ENCODE data around the gene F5. TPM values are rescaled to one million over a fixed set of nuclear protein-coding genes. Genes with fewer than 3 reads are reported as not detected.

The F5 gene
- total and polyA plus RNA-seq, 2 donors (not counting 1 experiment from before 2014, with no cell fraction given), result 0.01 to 0.27 TPM

GRCh38 chr1:169576241-169576934 is 9.9 kb downstream of the F5 start:
- H3K27me3 Mint-ChIP-seq, result peaks cover 10% of the 10 kb centered on the region
- POLR2A ChIA-PET, result no interaction called here
- H3K4me3 Mint-ChIP-seq, result no peak overlapping the region
- CTCF ChIA-PET, result interaction anchor here (1.1 kb wide), 1 partner anchor 233 kb away, joined by 4 read pairs; no protein-coding TSS in a partner anchor
- Histone ChIP-seq H3K27ac (ENCODE audit: low read length in 2 of 2) (no peak overlapping the region), H3K4me3 (ENCODE audit: control extremely low read depth in 1 of 5, extremely low read depth in 1 of 5, insufficient read depth in 1 of 5, low read depth in 2 of 5, low read length in 4 of 5) (no peak overlapping the region), H3K79me2 (ENCODE audit: control insufficient read depth, insufficient read depth, low read length) (no peaks in the 10 kb centered on the region), H3K9ac (ENCODE audit: low read length) (no peak overlapping the region), H2AFZ (ENCODE audit: insufficient read depth, low read depth, low read length, poor library complexity, severe bottlenecking) (no peak overlapping the region), H3K4me1 (ENCODE audit: control insufficient read depth in 2 of 2, insufficient read depth in 2 of 2, low read length in 2 of 2) (no peaks in the 10 kb centered on the region), H4K20me1 (ENCODE audit: control insufficient read depth, insufficient read depth, low read length, poor library complexity, severe bottlenecking) (no peaks in the 10 kb centered on the region), H3K36me3 (replicated peaks in 1 of 2; ENCODE audit: control extremely low read depth in 1 of 2, control insufficient read depth in 1 of 2, extremely low read depth in 1 of 2, insufficient read depth in 2 of 2, low read length in 1 of 2) (no peaks in the 10 kb centered on the region), H3K27me3 (replicated peaks in 1 of 4; ENCODE audit: control extremely low read depth in 1 of 4, control insufficient read depth in 3 of 4, insufficient read depth in 4 of 4, low read length in 3 of 4) (peaks cover 0 to 12% (median 4%) of the 10 kb centered on the region in 4 experiments), H3K4me2 (replicated peaks; ENCODE audit: low read depth, low read length, poor library complexity, severe bottlenecking) (no peak overlapping the region), H3K9me3 (ENCODE audit: control extremely low read depth in 1 of 3, control insufficient read depth in 2 of 3, insufficient read depth in 1 of 3, low read length in 2 of 3) (no peaks in the 10 kb centered on the region)
- WGBS (ENCODE audit: insufficient coverage), result 88% methylated on average over 3 of the region's 5 CpGs
- TF ChIP-seq, protein P1, sequence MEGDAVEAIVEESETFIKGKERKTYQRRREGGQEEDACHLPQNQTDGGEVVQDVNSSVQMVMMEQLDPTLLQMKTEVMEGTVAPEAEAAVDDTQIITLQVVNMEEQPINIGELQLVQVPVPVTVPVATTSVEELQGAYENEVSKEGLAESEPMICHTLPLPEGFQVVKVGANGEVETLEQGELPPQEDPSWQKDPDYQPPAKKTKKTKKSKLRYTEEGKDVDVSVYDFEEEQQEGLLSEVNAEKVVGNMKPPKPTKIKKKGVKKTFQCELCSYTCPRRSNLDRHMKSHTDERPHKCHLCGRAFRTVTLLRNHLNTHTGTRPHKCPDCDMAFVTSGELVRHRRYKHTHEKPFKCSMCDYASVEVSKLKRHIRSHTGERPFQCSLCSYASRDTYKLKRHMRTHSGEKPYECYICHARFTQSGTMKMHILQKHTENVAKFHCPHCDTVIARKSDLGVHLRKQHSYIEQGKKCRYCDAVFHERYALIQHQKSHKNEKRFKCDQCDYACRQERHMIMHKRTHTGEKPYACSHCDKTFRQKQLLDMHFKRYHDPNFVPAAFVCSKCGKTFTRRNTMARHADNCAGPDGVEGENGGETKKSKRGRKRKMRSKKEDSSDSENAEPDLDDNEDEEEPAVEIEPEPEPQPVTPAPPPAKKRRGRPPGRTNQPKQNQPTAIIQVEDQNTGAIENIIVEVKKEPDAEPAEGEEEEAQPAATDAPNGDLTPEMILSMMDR (IDR thresholded peaks at IDR 0.05), result no peak
- no peak for TF ChIP-seq EZH2 (IDR thresholded peaks at IDR 0.05; ENCODE audit: borderline replicate concordance, insufficient read depth, low read depth, low read length, poor library complexity, severe bottlenecking)
- no peak for DNase-seq
- no peaks in the 10 kb centered on the region for H3K4me1 Mint-ChIP-seq
- no peaks in the 10 kb centered on the region for H3K9me3 Mint-ChIP-seq (ENCODE audit: insufficient read depth)
- no peak for ATAC-seq (ENCODE audit: low read depth)
- intact Hi-C loops (cut with micrococcal nuclease), result no loop called here
- H3K27ac Mint-ChIP-seq, result no peak overlapping the region

DNA sequence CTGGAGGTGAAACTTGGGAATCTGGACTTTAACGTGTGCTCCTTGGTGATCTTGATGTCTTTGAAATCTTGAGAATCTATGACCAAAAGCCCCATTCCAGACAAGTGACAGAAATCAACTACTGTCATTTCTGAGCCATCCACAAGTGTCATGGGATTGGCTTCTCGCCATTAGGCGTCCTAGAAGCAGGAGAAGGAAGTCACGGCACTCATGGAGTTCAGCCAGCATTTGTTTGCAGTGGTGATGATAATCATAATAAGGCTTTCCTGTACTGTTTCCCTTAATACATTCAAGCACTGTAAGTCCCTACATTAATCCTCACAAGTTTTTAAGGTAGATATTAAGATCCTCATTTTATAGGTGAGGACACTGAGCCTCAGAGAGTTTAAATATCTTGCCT is 11.9 kb downstream of the F5 start:
- Mint-ChIP-seq H3K27me3 (peaks cover 10% of the 10 kb centered on the region), H3K27ac (no peak overlapping the region), H3K4me1 (no peaks in the 10 kb centered on the region), H3K4me3 (no peak overlapping the region), H3K9me3 (ENCODE audit: insufficient read depth) (no peaks in the 10 kb centered on the region)
- Histone ChIP-seq H4K20me1 (ENCODE audit: control insufficient read depth, insufficient read depth, low read length, poor library complexity, severe bottlenecking) (no peaks in the 10 kb centered on the region), H3K36me3 (replicated peaks in 1 of 2; ENCODE audit: control extremely low read depth in 1 of 2, control insufficient read depth in 1 of 2, extremely low read depth in 1 of 2, insufficient read depth in 2 of 2, low read length in 1 of 2) (no peaks in the 10 kb centered on the region), H3K9me3 (ENCODE audit: control extremely low read depth in 1 of 3, control insufficient read depth in 2 of 3, insufficient read depth in 1 of 3, low read length in 2 of 3) (no peaks in the 10 kb centered on the region), H3K27ac (ENCODE audit: low read length in 2 of 2) (no peak overlapping the region), H3K79me2 (ENCODE audit: control insufficient read depth, insufficient read depth, low read length) (no peaks in the 10 kb centered on the region), H3K4me2 (replicated peaks; ENCODE audit: low read depth, low read length, poor library complexity, severe bottlenecking) (no peak overlapping the region), H3K27me3 (replicated peaks in 1 of 4; ENCODE audit: control extremely low read depth in 1 of 4, control insufficient read depth in 3 of 4, insufficient read depth in 4 of 4, low read length in 3 of 4) (peaks cover 0 to 4% (median 4%) of the 10 kb centered on the region in 4 experiments), H2AFZ (ENCODE audit: insufficient read depth, low read depth, low read length, poor library complexity, severe bottlenecking) (no peak overlapping the region), H3K9ac (ENCODE audit: low read length) (no peak overlapping the region), H3K4me3 (ENCODE audit: control extremely low read depth in 1 of 5, extremely low read depth in 1 of 5, insufficient read depth in 1 of 5, low read depth in 2 of 5, low read length in 4 of 5) (no peak overlapping the region), H3K4me1 (ENCODE audit: control insufficient read depth in 2 of 2, insufficient read depth in 2 of 2, low read length in 2 of 2) (no peaks in the 10 kb centered on the region)
- 100% methylated on average over 1 of the region's 4 CpGs for WGBS (ENCODE audit: insufficient coverage)
- intact Hi-C loops (cut with micrococcal nuclease), result no loop called here
- ChIA-PET CTCF (no interaction called here), POLR2A (no interaction called here)
- DNase-seq (no peak), ATAC-seq (ENCODE audit: low read depth) (no peak)
- TF ChIP-seq EZH2 (IDR thresholded peaks at IDR 0.05; ENCODE audit: borderline replicate concordance, insufficient read depth, low read depth, low read length, poor library complexity, severe bottlenecking), result no peak
- TF ChIP-seq, protein P1 (IDR thresholded peaks at IDR 0.05), result no peak
